ENCODE measurements around the gene NTRK2. TPM values are rescaled to one million over a fixed set of nuclear protein-coding genes. Genes with fewer than 3 reads are reported as not detected.

NTRK2 gene
- polyA plus RNA-seq, 1 donor (not counting 4 experiments of a cell fraction or from before 2014, with no cell fraction given) = 0.08 TPM

- Histone ChIP-seq H3K36me3 (ENCODE audit: control insufficient read depth in 2 of 2, extremely low read depth in 1 of 2, insufficient read depth in 2 of 2, low read length in 2 of 2) (no peaks in the 10 kb centered on the region), H3K27me3 (ENCODE audit: control insufficient read depth, extremely low read depth, insufficient read depth, low read length) (no peaks in the 10 kb centered on the region), H3K27ac (ENCODE audit: control insufficient read depth, insufficient read depth, low read length) (no peak overlapping the region), H3K4me2 (ENCODE audit: control insufficient read depth, extremely low read depth, insufficient read depth, low read depth, low read length) (no peak overlapping the region), H4K20me1 (ENCODE audit: control insufficient read depth, extremely low read depth, insufficient read depth, low read length) (no peaks in the 10 kb centered on the region), H3K4me3 (ENCODE audit: control insufficient read depth in 2 of 3, extremely low read depth in 1 of 3, insufficient read depth in 2 of 3, low read depth in 1 of 3, low read length in 3 of 3) (no peak overlapping the region), H3K9me1 (ENCODE audit: control insufficient read depth, extremely low read depth, insufficient read depth, low read length) (no peaks in the 10 kb centered on the region), H3K9ac (ENCODE audit: control insufficient read depth, extremely low read depth, insufficient read depth, low read length) (no peak overlapping the region), H3K79me2 (ENCODE audit: control insufficient read depth, insufficient read depth, low read length) (no peaks in the 10 kb centered on the region), H2AFZ (ENCODE audit: control insufficient read depth, low read length) (no peak overlapping the region), H3K4me1 (ENCODE audit: control insufficient read depth, extremely low read depth, insufficient read depth, low read length) (peaks cover 15% of the 10 kb centered on the region), H3K9me3 (ENCODE audit: control insufficient read depth, low read depth, low read length) (no peaks in the 10 kb centered on the region)
- no peak for FAIRE-seq
- no peak for DNase-seq (ENCODE audit: low read depth, low spot score)
- dilution Hi-C loops (cut with MboI; ENCODE audit: extremely low pct_ligation_motif_present, low sequenced_read_pairs) = no loop called here
- TF ChIP-seq EZH2 (IDR thresholded peaks at IDR 0.05; ENCODE audit: low read length) (no peak), CTCF (optimal IDR thresholded peaks at IDR 0.05 in 1 of 3, IDR thresholded peaks at IDR 0.05 in 1 of 3, conservative IDR thresholded peaks at IDR 0.05 in 1 of 3; ENCODE audit: extremely low read depth in 1 of 3, insufficient read depth in 2 of 3, low read length in 3 of 3) (no peak)
Measured at GRCh38 chr9:84841931-84842330, 172.4 kb downstream of the NTRK2 start.

GRCh38 chr9:84843175-84843824 is 173.8 kb downstream of the NTRK2 start:
- dilution Hi-C loops (cut with MboI; ENCODE audit: extremely low pct_ligation_motif_present, low sequenced_read_pairs) = no loop called here
- no peak overlapping the region for H3K9ac ChIP-seq (ENCODE audit: control insufficient read depth, extremely low read depth, insufficient read depth, low read length)
- H3K4me3 ChIP-seq (ENCODE audit: control insufficient read depth in 2 of 3, extremely low read depth in 1 of 3, insufficient read depth in 2 of 3, low read depth in 1 of 3, low read length in 3 of 3) = no peak overlapping the region
- H2AFZ ChIP-seq (ENCODE audit: control insufficient read depth, low read length) = no peak overlapping the region
- H3K27ac ChIP-seq (ENCODE audit: control insufficient read depth, insufficient read depth, low read length) = no peak overlapping the region
- no peaks in the 10 kb centered on the region for H3K36me3 ChIP-seq (ENCODE audit: control insufficient read depth in 2 of 2, extremely low read depth in 1 of 2, insufficient read depth in 2 of 2, low read length in 2 of 2)
- DNase-seq (ENCODE audit: low read depth, low spot score) (no peak), FAIRE-seq (no peak)
- no peak overlapping the region for H3K4me2 ChIP-seq (ENCODE audit: control insufficient read depth, extremely low read depth, insufficient read depth, low read depth, low read length)
- H3K27me3 ChIP-seq (ENCODE audit: control insufficient read depth, extremely low read depth, insufficient read depth, low read length) = no peaks in the 10 kb centered on the region
- no peaks in the 10 kb centered on the region for H3K9me3 ChIP-seq (ENCODE audit: control insufficient read depth, low read depth, low read length)
- H3K4me1 ChIP-seq (ENCODE audit: control insufficient read depth, extremely low read depth, insufficient read depth, low read length) = peaks cover 15% of the 10 kb centered on the region
- H4K20me1 ChIP-seq (ENCODE audit: control insufficient read depth, extremely low read depth, insufficient read depth, low read length) = no peaks in the 10 kb centered on the region
- TF ChIP-seq EZH2 (IDR thresholded peaks at IDR 0.05; ENCODE audit: low read length) = no peak
- no peak for TF ChIP-seq CTCF (optimal IDR thresholded peaks at IDR 0.05 in 1 of 3, IDR thresholded peaks at IDR 0.05 in 1 of 3, conservative IDR thresholded peaks at IDR 0.05 in 1 of 3; ENCODE audit: extremely low read depth in 1 of 3, insufficient read depth in 2 of 3, low read length in 3 of 3)
- H3K79me2 ChIP-seq (ENCODE audit: control insufficient read depth, insufficient read depth, low read length) = no peaks in the 10 kb centered on the region
- no peaks in the 10 kb centered on the region for H3K9me1 ChIP-seq (ENCODE audit: control insufficient read depth, extremely low read depth, insufficient read depth, low read length)
